K562 (cell line): Measurements from ENCODE around the gene ABL1. TPM values are rescaled to one million over a fixed set of nuclear protein-coding genes. Genes with fewer than 3 reads are reported as not detected.

Experiments
- ATAC-seq: fragments of 200-7000 bp; cut with Tn5 transposase; 3 replicates; pipeline ENCODE4 v1.9.1; 2020; ENCODE audit warnings: moderate library complexity
- BruUV-seq: library from RNA; stranded (reverse); fragments of 400-500 nt; replicated peaks from 2 replicates; lab custom pipeline; 2021; lab: Mats Ljungman, UMichigan
- CTCF ChIA-PET: fragments of 300-600 bp; formaldehyde crosslinking; extraction: SDS; loops from one replicate; lab custom pipeline; 2021; ENCODE audit warnings: low intra/inter-chr PET ratio; lab: Yijun Ruan, JAX
- POLR2A ChIA-PET: fragments of 300-600, 350-650 bp; sonication (Branson Sonifier 250); formaldehyde crosslinking; extraction: SDS; loops from one replicate; lab custom pipeline; 2021; ENCODE audit warnings: antibody characterized with exemption, inconsistent platforms; lab: Yijun Ruan, JAX
- DNase-seq, 4 experiments: peaks; one replicate each; pipeline versions ENCODE4 v3.0.0 to v3.0.0-alpha.2; 2011 to 2018; ENCODE audit warnings: low spot score in 3 of 4, mixed read lengths in 3 of 4; ENCODE audit errors: extremely low read depth in 1 of 4
- FAIRE-seq: peaks from 2 replicates; lab custom pipeline; 2011; peaks lifted over from hg19 to GRCh38; lab: Jason Lieb, UNC
- H2AFZ ChIP-seq: 2 replicates; pipeline ENCODE4 v1.6.0; 2011; ENCODE audit warnings: low read depth, low read length, control low read depth, inconsistent platforms
- H3K27ac ChIP-seq: fragments of 200-600 bp; 3 replicates; pipeline ENCODE4 v1.8.0; 2011; ENCODE audit warnings: low read depth, mild to moderate bottlenecking, control low read depth, inconsistent platforms, low read length, moderate library complexity, mixed read lengths; ENCODE audit errors: extremely low read depth
- H3K27me3 ChIP-seq, 2 experiments: fragments of 300-600 bp in 1 of 2; 2 replicates in 1 of 2; 3 replicates in 1 of 2; pipeline versions ENCODE4 v1.6.0 to v1.8.0; 2011; ENCODE audit warnings: inconsistent platforms in 2 of 2, low read length in 2 of 2, mild to moderate bottlenecking in 1 of 2, mixed read lengths in 1 of 2, moderate library complexity in 1 of 2; ENCODE audit not compliant: control insufficient read depth in 2 of 2, insufficient read depth in 2 of 2
- H3K36me3 ChIP-seq: fragments of 300-600 bp; 3 replicates; pipeline ENCODE4 v1.8.0; 2011; ENCODE audit warnings: mild to moderate bottlenecking, low read length, inconsistent platforms; ENCODE audit not compliant: control insufficient read depth, insufficient read depth
- H3K4me1 ChIP-seq, 2 experiments: fragments of 200-600 bp in 1 of 2; replicated peaks in 1 of 2; 2 replicates in 1 of 2; 3 replicates in 1 of 2; pipeline versions ENCODE4 v1.5.1 to v1.8.0; 2011; ENCODE audit warnings: inconsistent platforms in 2 of 2, low read length in 2 of 2, mild to moderate bottlenecking in 1 of 2, mixed read lengths in 1 of 2, moderate library complexity in 1 of 2; ENCODE audit not compliant: control insufficient read depth in 2 of 2, insufficient read depth in 2 of 2
- H3K4me2 ChIP-seq: 2 replicates; pipeline ENCODE4 v1.6.1; 2011; ENCODE audit warnings: low read length, control low read depth, inconsistent platforms, mixed read lengths; ENCODE audit not compliant: insufficient read depth
- H3K4me3 ChIP-seq: fragments of 200-600 bp; sonication (generic), shearing (Covaris generic); 2 replicates; pipeline ENCODE4 v1.5.1; 2016; ENCODE audit warnings: control low read depth, inconsistent platforms
- H3K79me2 ChIP-seq: fragments of 200-600 bp; 3 replicates; pipeline ENCODE4 v1.8.0; 2011; ENCODE audit warnings: low read length, inconsistent platforms; ENCODE audit not compliant: control insufficient read depth, insufficient read depth
- H3K9ac ChIP-seq, 2 experiments: 2 replicates each; pipeline versions ENCODE4 v1.6.0 to v1.6.1; 2011; ENCODE audit warnings: low read depth in 2 of 2, low read length in 2 of 2, control low read depth in 1 of 2, inconsistent platforms in 1 of 2, mild to moderate bottlenecking in 1 of 2, mixed read lengths in 1 of 2; ENCODE audit not compliant: insufficient read depth in 1 of 2
- H3K9me1 ChIP-seq: one replicate; pipeline ENCODE4 v1.6.0; 2011; ENCODE audit warnings: inconsistent platforms, mild to moderate bottlenecking, low read length, moderate library complexity; ENCODE audit not compliant: control insufficient read depth, insufficient read depth
- H3K9me3 ChIP-seq: replicated peaks from 2 replicates; pipeline ENCODE4 v1.5.1; 2011; ENCODE audit warnings: low read depth, low read length, inconsistent platforms; ENCODE audit not compliant: control insufficient read depth, insufficient read depth
- H4K20me1 ChIP-seq: replicated peaks from 2 replicates; pipeline ENCODE4 v1.6.1; 2011; ENCODE audit warnings: low read length, inconsistent platforms, mixed read lengths; ENCODE audit not compliant: control insufficient read depth, insufficient read depth
- SIN3A ChIP-seq, 2 experiments: fragments of 150-350 bp in 1 of 2; IDR thresholded peaks; 2 replicates each; pipeline ENCODE4 v1.6.1; 2011 to 2016; ENCODE audit warnings: borderline replicate concordance in 2 of 2, low read depth in 2 of 2, low read length in 2 of 2, mild to moderate bottlenecking in 2 of 2, moderate library complexity in 2 of 2; ENCODE audit not compliant: control insufficient read depth in 1 of 2
- U2AF1 ChIP-seq: fragments of 200-400 bp; formaldehyde crosslinking; optimal IDR thresholded peaks from 2 replicates; pipeline ENCODE3; 2017; ENCODE audit warnings: mild to moderate bottlenecking, low read depth, low read length, moderate library complexity
- ZFP36 ChIP-seq: fragments of 150-350 bp; IDR thresholded peaks from 2 replicates; pipeline ENCODE4 v1.6.1; 2018; ENCODE audit warnings: low read length, low read depth; ENCODE audit not compliant: partially characterized antibody
- WGBS: fragments of 100-300 bp; shearing (Covaris generic); methylation state at CpG from one replicate; pipeline ENCODE4 v1.1.6; 2016; ENCODE audit warnings: low coverage, mixed read lengths; ENCODE audit not compliant: insufficient coverage; ENCODE audit errors: missing lambda C conversion rate; 5-methylcytosine and 5-hydroxymethylcytosine counted together
- in situ Hi-C: fragments of 300-500 bp; cut with MboI; formaldehyde crosslinking; loops from 4 replicates; pipeline ENCODE4 v1.15.0; 2018; ENCODE audit warnings: inconsistent platforms, mixed read lengths
- intact Hi-C: fragments of 100-400 bp; cut with micrococcal nuclease; formaldehyde crosslinking; loops from 2 replicates; pipeline ENCODE4 v1.14.2; 2022
- polyA plus RNA-seq, 8 experiments: library from polyadenylated mRNA; depleted of rRNA in 4 of 8; stranded (reverse) in 5 of 8; unstranded in 3 of 8; fragments of >200 nt; fragmentation: Nextera tagmentation in 2 of 8; fragmentation: Illumina TruSeq in 1 of 8; extraction: Ambion mirVana in 2 of 8; extraction: Trizol in 1 of 8; gene quantifications; 2 replicates each; pipeline versions ENCODE4 v1.2.1 to v1.2.3, GENCODE V29; 2011 to 2014; ENCODE audit warnings: inconsistent platforms in 1 of 8, missing spikeins in 1 of 8
- total RNA-seq, 7 experiments: library from RNA; depleted of rRNA in 6 of 7; stranded (reverse); fragments of >200 nt in 6 of 7; fragmentation: Illumina TruSeq in 2 of 7; extraction: Trizol in 2 of 7; gene quantifications; 2 replicates each; pipeline versions ENCODE4 v1.2.1 to v1.2.3, GENCODE V29; 2011 to 2021; ENCODE audit warnings: low replicate concordance in 1 of 7
- TF ChIP-seq, protein P1 (sequence below), 2 experiments: fragments of 450-650 bp in 1 of 2; sonication (generic) in 1 of 2; formaldehyde crosslinking; conservative IDR thresholded peaks; 2 replicates each; pipeline versions ENCODE4 v1.4.0 to v1.8.1; 2020 to 2022; ENCODE audit warnings: mild to moderate bottlenecking in 1 of 2, missing genetic modification reagents in 1 of 2

The ABL1 gene
- total and polyA plus RNA-seq, 9 of the 15 experiments (the other 6 are each of a cell fraction or from before 2014, with no cell fraction given) = 1.5 to 130 (median 37.8) TPM

DNA sequence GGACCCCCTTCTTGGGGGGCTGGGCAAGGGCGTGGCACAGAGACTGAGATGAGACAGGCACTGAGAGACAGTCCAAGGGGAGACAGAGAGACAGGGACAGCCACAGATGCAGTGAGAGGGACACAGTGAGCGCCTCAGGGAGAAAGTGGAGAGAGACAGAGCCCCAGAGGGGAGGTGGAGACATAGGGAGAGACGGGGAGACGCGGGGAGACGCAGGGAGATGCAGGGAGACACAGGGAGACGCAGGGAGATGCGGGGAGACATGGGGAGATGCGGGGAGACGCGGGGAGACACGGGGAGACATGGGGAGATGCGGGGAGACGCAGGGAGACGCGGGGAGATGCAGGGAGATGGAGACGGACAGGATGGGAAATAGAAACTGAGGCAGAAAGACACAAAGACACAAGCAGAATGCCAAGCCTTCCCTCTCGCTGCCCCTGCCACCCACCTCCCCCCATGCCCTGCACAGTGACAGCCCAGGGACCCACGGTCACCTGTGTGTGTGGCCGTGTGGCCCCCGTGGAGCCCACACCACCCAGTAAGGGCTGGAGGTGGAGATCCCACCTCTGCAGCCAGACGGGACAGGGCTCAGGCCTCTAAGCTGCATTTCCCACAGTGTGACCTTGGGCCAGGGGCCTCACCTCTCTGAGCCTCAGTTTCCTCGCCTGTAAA, 95.2 kb downstream of the ABL1 start:
- Histone ChIP-seq H3K27me3 (peaks cover 93 to 98% of the 10 kb centered on the region in 2 experiments), H4K20me1 (peaks cover 80% of the 10 kb centered on the region), H3K79me2 (no peaks in the 10 kb centered on the region), H2AFZ (no peak overlapping the region), H3K4me1 (peaks cover 0 to 38% of the 10 kb centered on the region in 2 experiments; a peak in 2 of 5 replicates), H3K4me2 (no peak overlapping the region), H3K36me3 (no peaks in the 10 kb centered on the region), H3K4me3 (no peak overlapping the region), H3K27ac (no peak overlapping the region), H3K9me3 (no peaks in the 10 kb centered on the region), H3K9me1 (peaks cover 6% of the 10 kb centered on the region), H3K9ac (peak overlapping the region in 1 of 2 experiments; percentile 1; a peak in 1 of 4 replicates)
- DNase-seq (peak in 3 of 4 experiments; percentile 65 to 68 (median 65)), ATAC-seq (no peak), FAIRE-seq (no peak)
- ChIA-PET POLR2A (interaction anchor here (0.6 to 26.8 kb wide), 8 partner anchors 12 to 187 kb away, joined by 3 to 582 read pairs (median 4); no protein-coding TSS in a partner anchor), CTCF (interaction anchor here (1.1 kb wide), 1 partner anchor 127 kb away, joined by 3 read pairs; no protein-coding TSS in a partner anchor)
- WGBS = 2% methylated on average over 23 of the region's 23 CpGs
- no TSS peak for BruUV-seq
- in situ Hi-C loops (no loop called here), intact Hi-C loops (no loop called here)
- TF ChIP-seq, protein P1, sequence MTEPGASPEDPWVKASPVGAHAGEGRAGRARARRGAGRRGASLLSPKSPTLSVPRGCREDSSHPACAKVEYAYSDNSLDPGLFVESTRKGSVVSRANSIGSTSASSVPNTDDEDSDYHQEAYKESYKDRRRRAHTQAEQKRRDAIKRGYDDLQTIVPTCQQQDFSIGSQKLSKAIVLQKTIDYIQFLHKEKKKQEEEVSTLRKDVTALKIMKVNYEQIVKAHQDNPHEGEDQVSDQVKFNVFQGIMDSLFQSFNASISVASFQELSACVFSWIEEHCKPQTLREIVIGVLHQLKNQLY (CRISPR knock-in tag; conservative IDR thresholded peaks at IDR 0.05) = peak in 1 of 2 experiments; percentile 85; a peak in 1 of 4 replicates
- no peak for TF ChIP-seq U2AF1
- peak; percentile 2 for TF ChIP-seq ZFP36
- TF ChIP-seq SIN3A (IDR thresholded peaks at IDR 0.05; ENCODE audit: borderline replicate concordance in 2 of 2, control insufficient read depth in 1 of 2, low read depth in 2 of 2, low read length in 2 of 2) = 0 out of 4 replicates have a peak, but pooled peaks of 1 of the 2 experiments have one; percentile 44
